GM21360 (cell line): Measurements from ENCODE around the gene MRPL17.

Experiments
- ATAC-seq: cut with Tn5 transposase; IDR thresholded peaks from one replicate; pipeline ENCODE4 v1.9.1; 2021; ENCODE audit warnings: mild to moderate bottlenecking, moderate library complexity; ENCODE audit not compliant: unreplicated experiment

MRPL17 gene

GRCh38 chr11:6634534-6634933 lies 48.6 kb downstream of the MRPL17 start:
- no peak for ATAC-seq

- no peak for ATAC-seq
Observed at GRCh38 chr11:6633422-6634408, 49.4 kb downstream of the MRPL17 start.

- no peak for ATAC-seq
Observed at GRCh38 chr11:6632116-6633073, 50.7 kb downstream of the MRPL17 start.

GRCh38 chr11:6631361-6631890 lies 51.7 kb downstream of the MRPL17 start:
- no peak for ATAC-seq

- ATAC-seq, result no peak
Observed at GRCh38 chr11:6630632-6631291, 52.4 kb downstream of the MRPL17 start.
